K562 (cell line): ENCODE data around the gene ZNF121. TPM values are rescaled to one million over a fixed set of nuclear protein-coding genes. Genes with fewer than 3 reads are reported as not detected.
A peak's percentile ranks its signal among the peaks of the same experiment; 100 is the strongest.

ENCODE experiments used
- ATAC-seq: fragments of 200-7000 bp; cut with Tn5 transposase; 3 replicates; pipeline ENCODE4 v1.9.1; 2020; ENCODE audit warnings: moderate library complexity
- BruUV-seq: library from RNA; stranded (reverse); fragments of 400-500 nt; replicated peaks from 2 replicates; lab custom pipeline; 2021; lab: Mats Ljungman, UMichigan
- CTCF ChIA-PET: fragments of 300-600 bp; formaldehyde crosslinking; extraction: SDS; loops from one replicate; lab custom pipeline; 2021; ENCODE audit warnings: low intra/inter-chr PET ratio; lab: Yijun Ruan, JAX
- POLR2A ChIA-PET: fragments of 300-600, 350-650 bp; sonication (Branson Sonifier 250); formaldehyde crosslinking; extraction: SDS; loops from one replicate; lab custom pipeline; 2021; ENCODE audit warnings: antibody characterized with exemption, inconsistent platforms; lab: Yijun Ruan, JAX
- DNase-seq, 4 experiments: peaks; one replicate each; pipeline versions ENCODE4 v3.0.0 to v3.0.0-alpha.2; 2011 to 2018; ENCODE audit warnings: low spot score in 3 of 4, mixed read lengths in 3 of 4; ENCODE audit errors: extremely low read depth in 1 of 4
- FAIRE-seq: peaks from 2 replicates; lab custom pipeline; 2011; peaks lifted over from hg19 to GRCh38; lab: Jason Lieb, UNC
- H2AFZ ChIP-seq: 2 replicates; pipeline ENCODE4 v1.6.0; 2011; ENCODE audit warnings: low read depth, low read length, control low read depth, inconsistent platforms
- H3K27ac ChIP-seq: fragments of 200-600 bp; 3 replicates; pipeline ENCODE4 v1.8.0; 2011; ENCODE audit warnings: low read depth, mild to moderate bottlenecking, control low read depth, inconsistent platforms, low read length, moderate library complexity, mixed read lengths; ENCODE audit errors: extremely low read depth
- H3K27me3 ChIP-seq, 2 experiments: fragments of 300-600 bp in 1 of 2; 2 replicates in 1 of 2; 3 replicates in 1 of 2; pipeline versions ENCODE4 v1.6.0 to v1.8.0; 2011; ENCODE audit warnings: inconsistent platforms in 2 of 2, low read length in 2 of 2, mild to moderate bottlenecking in 1 of 2, mixed read lengths in 1 of 2, moderate library complexity in 1 of 2; ENCODE audit not compliant: control insufficient read depth in 2 of 2, insufficient read depth in 2 of 2
- H3K36me3 ChIP-seq: fragments of 300-600 bp; 3 replicates; pipeline ENCODE4 v1.8.0; 2011; ENCODE audit warnings: mild to moderate bottlenecking, low read length, inconsistent platforms; ENCODE audit not compliant: control insufficient read depth, insufficient read depth
- H3K4me1 ChIP-seq, 2 experiments: fragments of 200-600 bp in 1 of 2; replicated peaks in 1 of 2; 2 replicates in 1 of 2; 3 replicates in 1 of 2; pipeline versions ENCODE4 v1.5.1 to v1.8.0; 2011; ENCODE audit warnings: inconsistent platforms in 2 of 2, low read length in 2 of 2, mild to moderate bottlenecking in 1 of 2, mixed read lengths in 1 of 2, moderate library complexity in 1 of 2; ENCODE audit not compliant: control insufficient read depth in 2 of 2, insufficient read depth in 2 of 2
- H3K4me2 ChIP-seq: 2 replicates; pipeline ENCODE4 v1.6.1; 2011; ENCODE audit warnings: low read length, control low read depth, inconsistent platforms, mixed read lengths; ENCODE audit not compliant: insufficient read depth
- H3K4me3 ChIP-seq: fragments of 200-600 bp; sonication (generic), shearing (Covaris generic); 2 replicates; pipeline ENCODE4 v1.5.1; 2016; ENCODE audit warnings: control low read depth, inconsistent platforms
- H3K79me2 ChIP-seq: fragments of 200-600 bp; 3 replicates; pipeline ENCODE4 v1.8.0; 2011; ENCODE audit warnings: low read length, inconsistent platforms; ENCODE audit not compliant: control insufficient read depth, insufficient read depth
- H3K9ac ChIP-seq, 2 experiments: 2 replicates each; pipeline versions ENCODE4 v1.6.0 to v1.6.1; 2011; ENCODE audit warnings: low read depth in 2 of 2, low read length in 2 of 2, control low read depth in 1 of 2, inconsistent platforms in 1 of 2, mild to moderate bottlenecking in 1 of 2, mixed read lengths in 1 of 2; ENCODE audit not compliant: insufficient read depth in 1 of 2
- H3K9me1 ChIP-seq: one replicate; pipeline ENCODE4 v1.6.0; 2011; ENCODE audit warnings: inconsistent platforms, mild to moderate bottlenecking, low read length, moderate library complexity; ENCODE audit not compliant: control insufficient read depth, insufficient read depth
- H3K9me3 ChIP-seq: replicated peaks from 2 replicates; pipeline ENCODE4 v1.5.1; 2011; ENCODE audit warnings: low read depth, low read length, inconsistent platforms; ENCODE audit not compliant: control insufficient read depth, insufficient read depth
- H4K20me1 ChIP-seq: replicated peaks from 2 replicates; pipeline ENCODE4 v1.6.1; 2011; ENCODE audit warnings: low read length, inconsistent platforms, mixed read lengths; ENCODE audit not compliant: control insufficient read depth, insufficient read depth
- CBX3 ChIP-seq, 2 experiments: IDR thresholded peaks; 1 replicate in 1 of 2; 2 replicates in 1 of 2; pipeline ENCODE4 v1.6.1; 2012; ENCODE audit warnings: inconsistent platforms in 2 of 2, low read length in 2 of 2, borderline replicate concordance in 1 of 2, control low read depth in 1 of 2
- ELF4 ChIP-seq: fragments of 450-650 bp; formaldehyde crosslinking; IDR thresholded peaks from 2 replicates; pipeline ENCODE4 v1.4.0; 2022; ENCODE audit warnings: missing genetic modification characterization
- MAFF ChIP-seq: IDR thresholded peaks from 2 replicates; pipeline ENCODE4 v1.6.1; 2012; ENCODE audit warnings: low read length, improper control_type of control experiment
- TRIM28 ChIP-seq: fragments of 450-650 bp; IDR thresholded peaks from 2 replicates; pipeline ENCODE4 v1.6.1; 2017
- ZNF274 ChIP-seq: IDR thresholded peaks from 2 replicates; pipeline ENCODE4 v1.6.1; 2011; ENCODE audit warnings: low read depth, mild to moderate bottlenecking, low read length, moderate library complexity, borderline replicate concordance
- ZNF75A ChIP-seq: fragments of 450-650 bp; formaldehyde crosslinking; IDR thresholded peaks from 2 replicates; pipeline ENCODE4 v1.4.0; 2020; ENCODE audit warnings: mild to moderate bottlenecking
- WGBS: fragments of 100-300 bp; shearing (Covaris generic); methylation state at CpG from one replicate; pipeline ENCODE4 v1.1.6; 2016; ENCODE audit warnings: low coverage, mixed read lengths; ENCODE audit not compliant: insufficient coverage; ENCODE audit errors: missing lambda C conversion rate; 5-methylcytosine and 5-hydroxymethylcytosine counted together
- in situ Hi-C: fragments of 300-500 bp; cut with MboI; formaldehyde crosslinking; loops from 4 replicates; pipeline ENCODE4 v1.15.0; 2018; ENCODE audit warnings: inconsistent platforms, mixed read lengths
- intact Hi-C: fragments of 100-400 bp; cut with micrococcal nuclease; formaldehyde crosslinking; loops from 2 replicates; pipeline ENCODE4 v1.14.2; 2022
- polyA plus RNA-seq, 8 experiments: library from polyadenylated mRNA; depleted of rRNA in 4 of 8; stranded (reverse) in 5 of 8; unstranded in 3 of 8; fragments of >200 nt; fragmentation: Nextera tagmentation in 2 of 8; fragmentation: Illumina TruSeq in 1 of 8; extraction: Ambion mirVana in 2 of 8; extraction: Trizol in 1 of 8; gene quantifications; 2 replicates each; pipeline versions ENCODE4 v1.2.1 to v1.2.3, GENCODE V29; 2011 to 2014; ENCODE audit warnings: inconsistent platforms in 1 of 8, missing spikeins in 1 of 8
- total RNA-seq, 7 experiments: library from RNA; depleted of rRNA in 6 of 7; stranded (reverse); fragments of >200 nt in 6 of 7; fragmentation: Illumina TruSeq in 2 of 7; extraction: Trizol in 2 of 7; gene quantifications; 2 replicates each; pipeline versions ENCODE4 v1.2.1 to v1.2.3, GENCODE V29; 2011 to 2021; ENCODE audit warnings: low replicate concordance in 1 of 7
- TF ChIP-seq, protein P1 (sequence below): fragments of 450-650 bp; IDR thresholded peaks from 2 replicates; pipeline ENCODE4 v1.6.1; 2018; ENCODE audit warnings: mild to moderate bottlenecking, low read depth; ENCODE audit not compliant: partially characterized antibody

ZNF121 gene
- total and polyA plus RNA-seq, 9 of the 15 experiments (the other 6 are each of a cell fraction or from before 2014, with no cell fraction given) = 14.6 to 115 (median 33.4) TPM

DNA sequence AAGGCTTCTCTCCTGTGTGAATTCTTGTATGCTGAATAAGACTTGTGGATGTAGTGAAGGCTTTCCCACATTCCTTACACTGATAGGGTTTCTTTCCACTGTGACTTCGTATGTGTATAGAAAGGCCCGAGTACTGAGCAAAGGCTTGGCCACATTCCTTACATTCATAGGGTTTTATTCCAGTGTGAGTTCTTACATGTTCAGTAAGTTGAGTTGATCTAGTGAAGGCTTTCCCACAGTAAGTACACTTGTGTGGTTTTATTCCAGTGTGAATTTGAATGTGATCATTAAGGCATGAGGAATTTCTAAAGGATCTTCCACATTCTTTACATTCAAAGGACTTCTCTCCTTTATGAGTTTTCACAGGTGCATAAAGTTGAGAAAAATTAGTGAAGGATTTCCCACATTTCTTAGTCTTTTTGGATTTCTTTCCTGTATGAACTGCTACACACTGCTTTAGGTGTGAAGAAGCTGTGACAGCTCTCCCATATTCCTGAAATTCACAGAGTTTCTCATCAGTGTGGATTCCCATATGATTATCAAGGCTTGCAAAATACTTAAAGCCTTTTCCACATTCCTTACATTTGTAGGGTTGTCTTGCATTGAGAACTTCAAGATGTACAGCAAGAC, 26.3 kb upstream of the ZNF121 start:
- Histone ChIP-seq H3K4me3 (no peak overlapping the region), H3K79me2 (no peaks in the 10 kb centered on the region), H2AFZ (no peak overlapping the region), H3K9ac (no peak overlapping the region), H3K9me3 (peaks cover 18% of the 10 kb centered on the region), H3K27me3 (no peaks in the 10 kb centered on the region), H3K36me3 (peaks cover 63% of the 10 kb centered on the region), H3K4me1 (no peaks in the 10 kb centered on the region), H3K4me2 (no peak overlapping the region), H3K9me1 (no peaks in the 10 kb centered on the region), H4K20me1 (no peaks in the 10 kb centered on the region)
- FAIRE-seq = no peak
- ATAC-seq = no peak
- intact Hi-C loops = no loop called here
- DNase-seq = no peak
- POLR2A ChIA-PET = interaction anchor here (1.0 kb wide), 1 partner anchor 9 kb away, joined by 3 read pairs; no protein-coding TSS in a partner anchor
- WGBS = 94% methylated on average over 2 of the region's 2 CpGs
- TF ChIP-seq ELF4 (CRISPR knock-in tag) (no peak), TRIM28 (peak; percentile 80; the same call in 1 of the 2 replicates), ZNF75A (peak; percentile 92), MAFF (no peak), ZNF274 (0 out of 2 replicates have a peak, but pooled peaks have one; percentile 46), CBX3 (IDR thresholded peaks at IDR 0.05; ENCODE audit: borderline replicate concordance in 1 of 2, low read length in 2 of 2) (0 out of 3 replicates have a peak, but pooled peaks of 1 of the 2 experiments have one; percentile 10)
- TF ChIP-seq, protein P1, sequence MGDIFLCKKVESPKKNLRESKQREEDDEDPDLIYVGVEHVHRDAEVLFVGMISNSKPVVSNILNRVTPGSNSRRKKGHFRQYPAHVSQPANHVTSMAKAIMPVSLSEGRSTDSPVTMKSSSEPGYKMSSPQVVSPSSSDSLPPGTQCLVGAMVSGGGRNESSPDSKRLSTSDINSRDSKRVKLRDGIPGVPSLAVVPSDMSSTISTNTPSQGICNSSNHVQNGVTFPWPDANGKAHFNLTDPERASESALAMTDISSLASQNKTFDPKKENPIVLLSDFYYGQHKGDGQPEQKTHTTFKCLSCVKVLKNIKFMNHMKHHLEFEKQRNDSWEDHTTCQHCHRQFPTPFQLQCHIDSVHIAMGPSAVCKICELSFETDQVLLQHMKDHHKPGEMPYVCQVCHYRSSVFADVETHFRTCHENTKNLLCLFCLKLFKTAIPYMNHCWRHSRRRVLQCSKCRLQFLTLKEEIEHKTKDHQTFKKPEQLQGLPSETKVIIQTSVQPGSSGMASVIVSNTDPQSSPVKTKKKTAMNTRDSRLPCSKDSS = peak; percentile 50
- TF ChIP-seq, all 486 proteins: peak for 5
- in situ Hi-C loops = no loop called here
- TSS peak; percentile 18 for BruUV-seq
- CTCF ChIA-PET = no interaction called here
- no peak overlapping the region for H3K27ac ChIP-seq
